Stimulated activated CD4-positive, alpha-beta T cell treated with anti-CD3 and anti-CD28 coated beads, Interleukin-2, amount 100 ng/mL, for 4 hours (primary cell): Measurements from ENCODE around the gene CNTN4.

ENCODE experiments used
- DNase-seq: peaks from one replicate; pipeline ENCODE4 v3.0.0-alpha.2; 2020; ENCODE audit warnings: low read depth

CNTN4 gene

GRCh38 chr3:2589336-2589969, 490.8 kb downstream of the CNTN4 start:
- no peak for DNase-seq

DNA sequence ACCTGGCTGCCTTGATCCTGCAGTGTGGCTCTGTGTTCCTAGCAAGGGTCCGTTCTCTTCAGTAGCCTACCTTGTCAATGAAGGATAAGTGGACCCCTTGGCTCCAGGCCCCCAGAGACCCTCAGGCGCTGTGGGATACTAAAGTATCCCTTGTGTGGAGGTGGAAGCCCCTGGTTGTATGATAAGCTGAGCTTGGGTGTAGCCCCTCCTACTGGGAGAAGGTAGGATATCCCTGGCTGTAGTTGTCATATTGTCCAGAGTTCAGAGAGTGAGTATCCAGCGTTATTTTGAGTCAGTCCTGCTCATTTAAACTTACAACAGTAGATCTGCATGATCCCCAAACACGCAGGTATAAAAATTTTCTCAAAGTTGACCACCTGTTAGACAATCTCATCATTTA, 496.8 kb downstream of the CNTN4 start:
- no peak for DNase-seq

- DNase-seq, result no peak
Observed at GRCh38 chr3:2597615-2598014, 498.9 kb downstream of the CNTN4 start.

- DNase-seq, result no peak
Observed at GRCh38 chr3:2599471-2599870, 500.8 kb downstream of the CNTN4 start.

- no peak for DNase-seq
Observed at GRCh38 chr3:2603692-2604289, 505.1 kb downstream of the CNTN4 start.

GRCh38 chr3:2614578-2614977, 515.9 kb downstream of the CNTN4 start:
- DNase-seq, result no peak

GRCh38 chr3:2615080-2615479, 516.4 kb downstream of the CNTN4 start:
- no peak for DNase-seq

GRCh38 chr3:2623436-2623835, 524.8 kb downstream of the CNTN4 start:
- DNase-seq, result no peak

- no peak for DNase-seq
Observed at GRCh38 chr3:2628117-2628516, 529.5 kb downstream of the CNTN4 start.

GRCh38 chr3:2635511-2635910, 536.8 kb downstream of the CNTN4 start:
- DNase-seq, result no peak

DNA sequence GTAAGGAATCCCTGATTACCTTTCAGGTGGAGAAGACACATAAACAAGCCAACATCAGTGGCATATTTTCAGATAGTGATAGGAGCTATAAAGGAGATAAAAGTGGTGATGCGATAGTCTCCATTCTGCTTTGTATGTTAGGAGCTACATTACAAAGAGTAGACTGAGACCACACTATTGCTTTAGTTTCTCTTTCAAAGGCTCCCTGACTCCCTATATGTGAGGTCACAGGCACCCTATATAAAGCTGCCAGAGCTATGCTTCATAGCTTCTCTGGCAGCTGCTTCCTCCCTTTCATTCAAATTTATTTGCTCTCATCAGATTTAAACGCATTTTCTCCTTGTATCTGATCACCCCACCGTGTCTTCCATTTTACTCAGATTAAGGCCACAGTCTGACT, 544.9 kb downstream of the CNTN4 start:
- DNase-seq, result no peak

GRCh38 chr3:2645001-2645400, 546.3 kb downstream of the CNTN4 start:
- DNase-seq, result no peak

- no peak for DNase-seq
Observed at GRCh38 chr3:2650746-2651145, 552.1 kb downstream of the CNTN4 start.

DNA sequence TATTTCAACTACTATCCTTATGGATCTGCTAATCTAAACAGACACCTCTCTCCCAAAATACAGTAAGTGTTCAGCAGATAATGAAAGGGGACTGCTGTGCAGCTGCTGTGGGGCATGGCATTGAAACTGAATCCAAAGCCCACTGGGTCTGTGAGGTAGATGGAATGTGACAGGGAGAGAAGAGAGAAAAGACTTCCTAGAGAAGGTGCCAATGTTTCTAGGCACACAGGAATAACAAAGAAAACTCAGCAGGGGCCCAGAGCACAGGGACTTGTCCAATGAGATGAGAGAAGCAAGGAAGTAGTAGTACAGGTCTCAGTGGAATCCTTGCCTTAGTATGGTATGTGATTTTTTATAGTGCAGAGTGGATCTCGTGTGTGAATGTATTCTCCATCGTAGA, 553.7 kb downstream of the CNTN4 start:
- DNase-seq, result no peak

DNA sequence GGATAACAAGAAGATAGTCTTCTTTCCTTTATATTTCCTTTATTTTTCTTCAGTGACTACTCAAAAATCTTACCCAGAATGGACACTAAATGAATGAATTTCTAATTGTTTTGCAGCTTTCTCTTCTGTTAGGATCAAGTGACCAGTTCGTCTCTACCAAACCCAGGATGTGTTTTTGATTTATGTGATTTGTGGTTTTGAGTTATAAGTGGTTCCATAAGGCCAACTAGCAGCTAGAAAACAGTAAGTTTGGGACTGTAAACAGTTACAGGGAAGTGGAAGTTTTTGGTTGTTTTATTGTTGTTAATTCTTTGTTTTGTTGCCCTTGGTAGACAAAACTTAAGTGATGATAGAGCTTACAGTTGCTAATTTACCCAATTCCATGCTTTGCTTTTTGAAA, 555.0 kb downstream of the CNTN4 start:
- DNase-seq, result no peak

- no peak for DNase-seq
Observed at GRCh38 chr3:2655229-2655701, 556.6 kb downstream of the CNTN4 start.

DNA sequence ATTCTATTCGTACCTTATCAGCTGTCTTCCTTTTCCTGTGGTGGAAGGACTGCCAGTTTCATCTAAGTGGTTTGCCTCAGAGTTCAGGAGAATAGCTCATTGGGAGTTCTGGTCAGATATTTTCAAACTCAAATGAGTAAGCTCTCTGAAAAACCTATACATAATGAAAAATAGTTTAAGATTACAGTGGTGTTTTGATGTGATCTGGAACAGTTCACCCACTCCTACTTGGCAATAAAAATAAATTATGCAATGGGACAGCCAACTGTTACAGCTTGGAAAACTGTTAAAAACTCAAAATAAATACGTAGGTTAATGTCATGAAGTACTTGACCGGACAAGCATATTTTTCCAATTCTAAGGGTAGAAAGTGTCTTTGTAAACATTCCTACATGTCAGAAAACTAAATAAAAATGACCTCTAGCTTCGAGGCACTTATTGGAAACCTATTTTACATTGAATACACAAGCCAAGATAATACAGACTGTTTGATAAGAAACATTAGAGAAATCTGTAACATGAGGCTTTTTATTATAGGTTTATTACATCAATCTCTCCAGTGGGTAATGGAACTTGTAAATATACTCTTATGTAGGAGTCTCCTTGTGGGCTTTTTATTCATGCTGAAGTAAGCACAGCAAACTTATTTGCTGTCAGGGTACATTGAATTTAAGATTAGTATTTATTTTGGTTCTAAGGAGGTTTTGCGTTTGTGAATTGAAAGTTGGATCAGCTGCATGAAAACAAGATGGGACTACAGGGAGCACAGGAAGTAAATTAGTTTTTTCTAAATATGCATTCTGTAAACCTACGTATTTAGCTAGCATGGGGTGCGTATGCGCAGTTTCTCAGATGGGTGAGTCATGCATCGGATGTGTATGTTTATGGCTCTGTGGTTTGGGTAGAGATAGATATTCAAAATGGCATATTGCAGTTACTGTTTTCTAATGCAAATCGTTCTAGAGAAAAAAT, 558.4 kb downstream of the CNTN4 start:
- no peak for DNase-seq

DNA sequence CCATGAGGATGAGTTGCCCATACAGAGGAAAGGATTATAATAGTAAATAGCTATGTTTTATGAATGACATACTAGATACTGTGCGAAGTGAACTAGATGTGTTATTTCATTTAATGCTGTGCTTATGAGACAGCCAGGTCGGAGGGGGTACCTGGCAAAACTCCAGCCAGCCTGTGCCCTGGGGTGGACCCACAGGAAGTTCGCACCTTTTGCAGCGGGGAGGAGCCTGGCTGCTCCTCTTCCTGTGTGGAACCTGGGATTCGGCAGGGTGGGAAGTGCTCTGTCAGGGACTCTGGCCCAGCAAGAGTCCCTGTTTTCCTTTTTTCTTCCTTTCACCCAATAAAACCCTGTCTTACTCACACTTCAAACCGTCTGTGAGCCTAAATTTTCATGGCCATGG, 559.3 kb downstream of the CNTN4 start:
- no peak for DNase-seq

GRCh38 chr3:2659896-2660295, 561.2 kb downstream of the CNTN4 start:
- no peak for DNase-seq

DNA sequence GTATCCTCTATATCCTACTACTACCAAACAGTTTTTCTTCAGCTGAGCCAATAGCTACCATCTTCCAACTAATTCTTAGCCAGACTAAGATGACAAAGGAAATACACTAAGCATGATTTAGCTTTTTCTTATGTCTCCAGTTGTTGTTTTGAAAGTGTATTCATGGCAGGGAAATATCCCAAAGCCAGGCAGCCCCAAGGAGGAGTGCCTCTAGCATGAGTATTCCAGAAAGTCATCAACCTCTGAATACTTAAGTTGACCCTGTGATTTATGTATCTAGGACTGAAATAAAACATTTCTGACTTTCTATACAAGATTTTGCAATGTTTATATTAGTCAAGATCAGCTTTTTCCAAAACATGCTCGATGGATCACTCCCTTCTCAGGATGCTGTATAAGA, 562.4 kb downstream of the CNTN4 start:
- no peak for DNase-seq

DNA sequence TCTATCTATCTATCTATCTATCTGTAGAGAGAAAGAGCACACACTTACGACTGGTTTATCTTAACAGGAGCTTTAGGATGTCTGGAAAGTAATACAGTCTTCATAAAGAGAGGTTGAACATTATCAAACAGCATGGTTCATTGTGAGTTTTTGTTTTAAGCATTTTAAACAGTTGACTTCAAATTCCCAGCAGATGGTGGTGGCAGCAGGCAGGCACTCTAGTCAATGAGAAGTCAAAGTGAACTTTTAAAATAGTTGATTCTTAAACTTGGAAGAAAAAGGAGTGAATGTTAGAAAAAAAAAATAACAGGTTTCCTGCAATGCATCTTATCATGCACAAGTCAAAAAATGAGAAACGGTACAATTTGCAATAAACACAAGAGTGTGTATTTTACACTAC, 578.8 kb downstream of the CNTN4 start:
- no peak for DNase-seq

GRCh38 chr3:2680236-2680635, 581.6 kb downstream of the CNTN4 start:
- no peak for DNase-seq

GRCh38 chr3:2684046-2684445, 585.4 kb downstream of the CNTN4 start:
- DNase-seq, result no peak
